HEK293 (cell line): ENCODE results near the gene ENTREP3.

Experiments
- HOXA7 ChIP-seq: sonication (generic); formaldehyde crosslinking; IDR thresholded peaks from 2 replicates; pipeline ENCODE4 v1.8.1; 2022; ENCODE audit warnings: missing genetic modification reagents, borderline replicate concordance
- SALL2 ChIP-seq: fragments of 450-650 bp; formaldehyde crosslinking; IDR thresholded peaks from 2 replicates; pipeline ENCODE4 v1.5.0; 2017; ENCODE audit warnings: missing biosample characterization, mild to moderate bottlenecking, missing genetic modification characterization, borderline replicate concordance
- ZBTB20 ChIP-seq: fragments of 450-650 bp; formaldehyde crosslinking; IDR thresholded peaks from 2 replicates; pipeline ENCODE4 v1.5.1; 2016; ENCODE audit warnings: missing biosample characterization, missing genetic modification characterization
- ZNF114 ChIP-seq: fragments of 450-650 bp; formaldehyde crosslinking; IDR thresholded peaks from 2 replicates; pipeline ENCODE4 v1.5.0; 2017; ENCODE audit warnings: missing biosample characterization, missing genetic modification characterization
- ZNF146 ChIP-seq: fragments of 450-650 bp; formaldehyde crosslinking; IDR thresholded peaks from 2 replicates; pipeline ENCODE4 v1.5.1; 2016; ENCODE audit warnings: missing biosample characterization, missing genetic modification characterization
- ZNF501 ChIP-seq: fragments of 450-650 bp; formaldehyde crosslinking; IDR thresholded peaks from 2 replicates; pipeline ENCODE4 v1.5.1; 2016; ENCODE audit warnings: missing biosample characterization, missing genetic modification characterization
- ZNF530 ChIP-seq: fragments of 450-650 bp; formaldehyde crosslinking; IDR thresholded peaks from 2 replicates; pipeline ENCODE4 v1.5.1; 2016; ENCODE audit warnings: low read depth, missing biosample characterization, missing genetic modification characterization
- ZNF660 ChIP-seq: fragments of 450-650 bp; IDR thresholded peaks from 2 replicates; pipeline ENCODE4 v1.5.1; 2018; ENCODE audit warnings: missing biosample characterization, mild to moderate bottlenecking, missing genetic modification characterization
- ZNF677 ChIP-seq: fragments of 450-650 bp; IDR thresholded peaks from 2 replicates; pipeline ENCODE4 v1.5.0; 2018; ENCODE audit warnings: missing biosample characterization, mild to moderate bottlenecking, missing genetic modification characterization, moderate library complexity
- TF ChIP-seq, protein P1 (sequence below): fragments of 450-650 bp; formaldehyde crosslinking; IDR thresholded peaks from 2 replicates; pipeline ENCODE4 v1.5.1; 2016; ENCODE audit warnings: missing biosample characterization, missing genetic modification characterization
- TF ChIP-seq, protein P2 (sequence below): fragments of 450-650 bp; formaldehyde crosslinking; IDR thresholded peaks from 2 replicates; pipeline ENCODE4 v1.5.1; 2016; ENCODE audit warnings: missing biosample characterization, missing genetic modification characterization
- TF ChIP-seq, protein P3 (sequence below): fragments of 450-650 bp; formaldehyde crosslinking; IDR thresholded peaks from 2 replicates; pipeline ENCODE4 v1.5.1; 2016; ENCODE audit warnings: missing biosample characterization, missing genetic modification characterization
- TF ChIP-seq, protein P4 (sequence below): fragments of 450-650 bp; formaldehyde crosslinking; IDR thresholded peaks from 2 replicates; pipeline ENCODE4 v1.5.1; 2016; ENCODE audit warnings: missing biosample characterization, missing genetic modification characterization, borderline replicate concordance
- TF ChIP-seq, protein P5 (sequence below): fragments of 450-650 bp; formaldehyde crosslinking; optimal IDR thresholded peaks from 2 replicates; pipeline ENCODE3; 2016; ENCODE audit warnings: missing biosample characterization, mild to moderate bottlenecking, missing genetic modification characterization
- TF ChIP-seq, protein P6 (sequence below): fragments of 450-650 bp; formaldehyde crosslinking; IDR thresholded peaks from 2 replicates; pipeline ENCODE4 v1.5.1; 2016; ENCODE audit warnings: missing biosample characterization, missing genetic modification characterization
- TF ChIP-seq, protein P7 (sequence below): fragments of 450-650 bp; formaldehyde crosslinking; IDR thresholded peaks from 2 replicates; pipeline ENCODE4 v1.5.1; 2017; ENCODE audit warnings: missing biosample characterization, mild to moderate bottlenecking, missing genetic modification characterization, moderate library complexity
- TF ChIP-seq, protein P8 (sequence below): fragments of 450-650 bp; formaldehyde crosslinking; IDR thresholded peaks from 2 replicates; pipeline ENCODE4 v1.5.1; 2016; ENCODE audit warnings: missing biosample characterization, missing genetic modification characterization
- TF ChIP-seq, protein P9 (sequence below): fragments of 450-650 bp; formaldehyde crosslinking; IDR thresholded peaks from 2 replicates; pipeline ENCODE4 v1.5.1; 2017; ENCODE audit warnings: missing biosample characterization, missing genetic modification characterization

Gene ENTREP3

DNA sequence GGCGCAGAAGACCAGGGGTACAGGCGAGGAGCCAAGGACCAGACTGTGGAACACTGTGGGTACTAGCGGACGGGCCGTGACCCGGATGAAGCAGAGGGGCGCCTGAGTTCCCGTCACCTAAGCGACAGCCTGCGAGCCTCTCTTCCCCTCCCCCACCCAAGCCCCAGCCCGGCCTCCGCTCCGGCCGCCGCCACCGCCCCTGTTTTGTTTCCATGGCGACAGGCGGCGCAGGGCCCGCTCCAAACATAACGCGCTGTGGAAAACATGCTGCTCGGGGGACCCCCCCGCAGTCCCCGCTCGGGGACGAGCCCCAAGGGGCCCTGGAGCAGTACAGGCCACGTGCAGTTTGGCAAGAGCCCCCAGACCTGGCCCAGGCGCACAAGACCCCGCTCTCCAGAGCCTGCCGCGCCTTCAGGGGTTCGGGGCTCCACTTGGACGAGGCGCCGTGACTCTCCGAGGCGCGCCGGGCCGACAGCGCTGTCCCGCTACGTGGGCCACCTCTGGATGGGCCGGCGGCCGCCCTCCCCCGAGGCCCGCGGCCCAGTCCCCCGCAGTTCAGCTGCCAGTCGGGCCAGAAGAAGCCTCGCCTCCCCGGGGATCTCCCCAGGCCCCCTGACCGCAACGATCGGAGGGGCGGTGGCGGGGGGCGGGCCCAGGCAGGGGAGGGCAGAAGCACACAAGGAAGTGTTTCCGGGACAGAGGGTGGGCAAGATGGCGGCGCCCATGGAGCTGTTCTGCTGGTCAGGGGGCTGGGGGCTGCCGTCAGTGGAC, 46.6 kb downstream of the ENTREP3 start, which contains the start of gene MTX1 (continued):
- TF ChIP-seq ZNF146 (tag by site-specific recombination) (no peak; the same call in 1 of the 2 replicates), ZNF530 (tag by site-specific recombination) (no peak), ZNF660 (no peak; the same call in 1 of the 2 replicates), HOXA7 (CRISPR knock-in tag) (no peak), ZNF114 (tag by site-specific recombination) (no peak), ZNF501 (peak; percentile 56), ZNF677 (no peak), ZBTB20 (tag by site-specific recombination) (peak; percentile 87), SALL2 (tag by site-specific recombination) (no peak)
- TF ChIP-seq, protein P1, sequence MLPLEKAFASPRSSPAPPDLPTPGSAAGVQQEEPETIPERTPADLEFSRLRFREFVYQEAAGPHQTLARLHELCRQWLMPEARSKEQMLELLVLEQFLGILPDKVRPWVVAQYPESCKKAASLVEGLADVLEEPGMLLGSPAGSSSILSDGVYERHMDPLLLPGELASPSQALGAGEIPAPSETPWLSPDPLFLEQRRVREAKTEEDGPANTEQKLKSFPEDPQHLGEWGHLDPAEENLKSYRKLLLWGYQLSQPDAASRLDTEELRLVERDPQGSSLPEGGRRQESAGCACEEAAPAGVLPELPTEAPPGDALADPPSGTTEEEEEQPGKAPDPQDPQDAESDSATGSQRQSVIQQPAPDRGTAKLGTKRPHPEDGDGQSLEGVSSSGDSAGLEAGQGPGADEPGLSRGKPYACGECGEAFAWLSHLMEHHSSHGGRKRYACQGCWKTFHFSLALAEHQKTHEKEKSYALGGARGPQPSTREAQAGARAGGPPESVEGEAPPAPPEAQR (tag by site-specific recombination), result no peak
- TF ChIP-seq, protein P2, sequence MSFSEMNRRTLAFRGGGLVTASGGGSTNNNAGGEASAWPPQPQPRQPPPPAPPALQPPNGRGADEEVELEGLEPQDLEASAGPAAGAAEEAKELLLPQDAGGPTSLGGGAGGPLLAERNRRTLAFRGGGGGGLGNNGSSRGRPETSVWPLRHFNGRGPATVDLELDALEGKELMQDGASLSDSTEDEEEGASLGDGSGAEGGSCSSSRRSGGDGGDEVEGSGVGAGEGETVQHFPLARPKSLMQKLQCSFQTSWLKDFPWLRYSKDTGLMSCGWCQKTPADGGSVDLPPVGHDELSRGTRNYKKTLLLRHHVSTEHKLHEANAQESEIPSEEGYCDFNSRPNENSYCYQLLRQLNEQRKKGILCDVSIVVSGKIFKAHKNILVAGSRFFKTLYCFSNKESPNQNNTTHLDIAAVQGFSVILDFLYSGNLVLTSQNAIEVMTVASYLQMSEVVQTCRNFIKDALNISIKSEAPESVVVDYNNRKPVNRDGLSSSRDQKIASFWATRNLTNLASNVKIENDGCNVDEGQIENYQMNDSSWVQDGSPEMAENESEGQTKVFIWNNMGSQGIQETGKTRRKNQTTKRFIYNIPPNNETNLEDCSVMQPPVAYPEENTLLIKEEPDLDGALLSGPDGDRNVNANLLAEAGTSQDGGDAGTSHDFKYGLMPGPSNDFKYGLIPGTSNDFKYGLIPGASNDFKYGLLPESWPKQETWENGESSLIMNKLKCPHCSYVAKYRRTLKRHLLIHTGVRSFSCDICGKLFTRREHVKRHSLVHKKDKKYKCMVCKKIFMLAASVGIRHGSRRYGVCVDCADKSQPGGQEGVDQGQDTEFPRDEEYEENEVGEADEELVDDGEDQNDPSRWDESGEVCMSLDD (tag by site-specific recombination), result peak; percentile 99
- TF ChIP-seq, protein P3, sequence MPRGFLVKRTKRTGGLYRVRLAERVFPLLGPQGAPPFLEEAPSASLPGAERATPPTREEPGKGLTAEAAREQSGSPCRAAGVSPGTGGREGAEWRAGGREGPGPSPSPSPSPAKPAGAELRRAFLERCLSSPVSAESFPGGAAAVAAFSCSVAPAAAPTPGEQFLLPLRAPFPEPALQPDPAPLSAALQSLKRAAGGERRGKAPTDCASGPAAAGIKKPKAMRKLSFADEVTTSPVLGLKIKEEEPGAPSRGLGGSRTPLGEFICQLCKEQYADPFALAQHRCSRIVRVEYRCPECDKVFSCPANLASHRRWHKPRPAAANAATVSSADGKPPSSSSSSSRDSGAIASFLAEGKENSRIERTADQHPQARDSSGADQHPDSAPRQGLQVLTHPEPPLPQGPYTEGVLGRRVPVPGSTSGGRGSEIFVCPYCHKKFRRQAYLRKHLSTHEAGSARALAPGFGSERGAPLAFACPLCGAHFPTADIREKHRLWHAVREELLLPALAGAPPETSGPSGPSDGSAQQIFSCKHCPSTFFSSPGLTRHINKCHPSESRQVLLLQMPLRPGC (tag by site-specific recombination), result no peak
- TF ChIP-seq, protein P4, sequence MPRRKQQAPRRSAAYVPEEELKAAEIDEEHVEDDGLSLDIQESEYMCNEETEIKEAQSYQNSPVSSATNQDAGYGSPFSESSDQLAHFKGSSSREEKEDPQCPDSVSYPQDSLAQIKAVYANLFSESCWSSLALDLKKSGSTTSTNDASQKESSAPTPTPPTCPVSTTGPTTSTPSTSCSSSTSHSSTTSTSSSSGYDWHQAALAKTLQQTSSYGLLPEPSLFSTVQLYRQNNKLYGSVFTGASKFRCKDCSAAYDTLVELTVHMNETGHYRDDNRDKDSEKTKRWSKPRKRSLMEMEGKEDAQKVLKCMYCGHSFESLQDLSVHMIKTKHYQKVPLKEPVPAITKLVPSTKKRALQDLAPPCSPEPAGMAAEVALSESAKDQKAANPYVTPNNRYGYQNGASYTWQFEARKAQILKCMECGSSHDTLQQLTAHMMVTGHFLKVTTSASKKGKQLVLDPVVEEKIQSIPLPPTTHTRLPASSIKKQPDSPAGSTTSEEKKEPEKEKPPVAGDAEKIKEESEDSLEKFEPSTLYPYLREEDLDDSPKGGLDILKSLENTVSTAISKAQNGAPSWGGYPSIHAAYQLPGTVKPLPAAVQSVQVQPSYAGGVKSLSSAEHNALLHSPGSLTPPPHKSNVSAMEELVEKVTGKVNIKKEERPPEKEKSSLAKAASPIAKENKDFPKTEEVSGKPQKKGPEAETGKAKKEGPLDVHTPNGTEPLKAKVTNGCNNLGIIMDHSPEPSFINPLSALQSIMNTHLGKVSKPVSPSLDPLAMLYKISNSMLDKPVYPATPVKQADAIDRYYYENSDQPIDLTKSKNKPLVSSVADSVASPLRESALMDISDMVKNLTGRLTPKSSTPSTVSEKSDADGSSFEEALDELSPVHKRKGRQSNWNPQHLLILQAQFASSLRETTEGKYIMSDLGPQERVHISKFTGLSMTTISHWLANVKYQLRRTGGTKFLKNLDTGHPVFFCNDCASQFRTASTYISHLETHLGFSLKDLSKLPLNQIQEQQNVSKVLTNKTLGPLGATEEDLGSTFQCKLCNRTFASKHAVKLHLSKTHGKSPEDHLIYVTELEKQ (tag by site-specific recombination), result no peak
- TF ChIP-seq, protein P5, sequence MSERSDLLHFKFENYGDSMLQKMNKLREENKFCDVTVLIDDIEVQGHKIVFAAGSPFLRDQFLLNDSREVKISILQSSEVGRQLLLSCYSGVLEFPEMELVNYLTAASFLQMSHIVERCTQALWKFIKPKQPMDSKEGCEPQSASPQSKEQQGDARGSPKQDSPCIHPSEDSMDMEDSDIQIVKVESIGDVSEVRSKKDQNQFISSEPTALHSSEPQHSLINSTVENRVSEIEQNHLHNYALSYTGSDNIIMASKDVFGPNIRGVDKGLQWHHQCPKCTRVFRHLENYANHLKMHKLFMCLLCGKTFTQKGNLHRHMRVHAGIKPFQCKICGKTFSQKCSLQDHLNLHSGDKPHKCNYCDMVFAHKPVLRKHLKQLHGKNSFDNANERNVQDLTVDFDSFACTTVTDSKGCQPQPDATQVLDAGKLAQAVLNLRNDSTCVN (tag by site-specific recombination), result peak; percentile 94
- TF ChIP-seq, protein P6, sequence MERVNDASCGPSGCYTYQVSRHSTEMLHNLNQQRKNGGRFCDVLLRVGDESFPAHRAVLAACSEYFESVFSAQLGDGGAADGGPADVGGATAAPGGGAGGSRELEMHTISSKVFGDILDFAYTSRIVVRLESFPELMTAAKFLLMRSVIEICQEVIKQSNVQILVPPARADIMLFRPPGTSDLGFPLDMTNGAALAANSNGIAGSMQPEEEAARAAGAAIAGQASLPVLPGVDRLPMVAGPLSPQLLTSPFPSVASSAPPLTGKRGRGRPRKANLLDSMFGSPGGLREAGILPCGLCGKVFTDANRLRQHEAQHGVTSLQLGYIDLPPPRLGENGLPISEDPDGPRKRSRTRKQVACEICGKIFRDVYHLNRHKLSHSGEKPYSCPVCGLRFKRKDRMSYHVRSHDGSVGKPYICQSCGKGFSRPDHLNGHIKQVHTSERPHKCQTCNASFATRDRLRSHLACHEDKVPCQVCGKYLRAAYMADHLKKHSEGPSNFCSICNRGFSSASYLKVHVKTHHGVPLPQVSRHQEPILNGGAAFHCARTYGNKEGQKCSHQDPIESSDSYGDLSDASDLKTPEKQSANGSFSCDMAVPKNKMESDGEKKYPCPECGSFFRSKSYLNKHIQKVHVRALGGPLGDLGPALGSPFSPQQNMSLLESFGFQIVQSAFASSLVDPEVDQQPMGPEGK (tag by site-specific recombination), result peak; percentile 91
- TF ChIP-seq, protein P7, sequence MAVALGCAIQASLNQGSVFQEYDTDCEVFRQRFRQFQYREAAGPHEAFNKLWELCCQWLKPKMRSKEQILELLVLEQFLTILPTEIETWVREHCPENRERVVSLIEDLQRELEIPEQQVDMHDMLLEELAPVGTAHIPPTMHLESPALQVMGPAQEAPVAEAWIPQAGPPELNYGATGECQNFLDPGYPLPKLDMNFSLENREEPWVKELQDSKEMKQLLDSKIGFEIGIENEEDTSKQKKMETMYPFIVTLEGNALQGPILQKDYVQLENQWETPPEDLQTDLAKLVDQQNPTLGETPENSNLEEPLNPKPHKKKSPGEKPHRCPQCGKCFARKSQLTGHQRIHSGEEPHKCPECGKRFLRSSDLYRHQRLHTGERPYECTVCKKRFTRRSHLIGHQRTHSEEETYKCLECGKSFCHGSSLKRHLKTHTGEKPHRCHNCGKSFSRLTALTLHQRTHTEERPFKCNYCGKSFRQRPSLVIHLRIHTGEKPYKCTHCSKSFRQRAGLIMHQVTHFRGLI (tag by site-specific recombination), result peak; percentile 31; the same call in 1 of the 2 replicates
- TF ChIP-seq, protein P8, sequence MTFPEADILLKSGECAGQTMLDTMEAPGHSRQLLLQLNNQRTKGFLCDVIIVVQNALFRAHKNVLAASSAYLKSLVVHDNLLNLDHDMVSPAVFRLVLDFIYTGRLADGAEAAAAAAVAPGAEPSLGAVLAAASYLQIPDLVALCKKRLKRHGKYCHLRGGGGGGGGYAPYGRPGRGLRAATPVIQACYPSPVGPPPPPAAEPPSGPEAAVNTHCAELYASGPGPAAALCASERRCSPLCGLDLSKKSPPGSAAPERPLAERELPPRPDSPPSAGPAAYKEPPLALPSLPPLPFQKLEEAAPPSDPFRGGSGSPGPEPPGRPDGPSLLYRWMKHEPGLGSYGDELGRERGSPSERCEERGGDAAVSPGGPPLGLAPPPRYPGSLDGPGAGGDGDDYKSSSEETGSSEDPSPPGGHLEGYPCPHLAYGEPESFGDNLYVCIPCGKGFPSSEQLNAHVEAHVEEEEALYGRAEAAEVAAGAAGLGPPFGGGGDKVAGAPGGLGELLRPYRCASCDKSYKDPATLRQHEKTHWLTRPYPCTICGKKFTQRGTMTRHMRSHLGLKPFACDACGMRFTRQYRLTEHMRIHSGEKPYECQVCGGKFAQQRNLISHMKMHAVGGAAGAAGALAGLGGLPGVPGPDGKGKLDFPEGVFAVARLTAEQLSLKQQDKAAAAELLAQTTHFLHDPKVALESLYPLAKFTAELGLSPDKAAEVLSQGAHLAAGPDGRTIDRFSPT (tag by site-specific recombination), result no peak
- TF ChIP-seq, protein P9, sequence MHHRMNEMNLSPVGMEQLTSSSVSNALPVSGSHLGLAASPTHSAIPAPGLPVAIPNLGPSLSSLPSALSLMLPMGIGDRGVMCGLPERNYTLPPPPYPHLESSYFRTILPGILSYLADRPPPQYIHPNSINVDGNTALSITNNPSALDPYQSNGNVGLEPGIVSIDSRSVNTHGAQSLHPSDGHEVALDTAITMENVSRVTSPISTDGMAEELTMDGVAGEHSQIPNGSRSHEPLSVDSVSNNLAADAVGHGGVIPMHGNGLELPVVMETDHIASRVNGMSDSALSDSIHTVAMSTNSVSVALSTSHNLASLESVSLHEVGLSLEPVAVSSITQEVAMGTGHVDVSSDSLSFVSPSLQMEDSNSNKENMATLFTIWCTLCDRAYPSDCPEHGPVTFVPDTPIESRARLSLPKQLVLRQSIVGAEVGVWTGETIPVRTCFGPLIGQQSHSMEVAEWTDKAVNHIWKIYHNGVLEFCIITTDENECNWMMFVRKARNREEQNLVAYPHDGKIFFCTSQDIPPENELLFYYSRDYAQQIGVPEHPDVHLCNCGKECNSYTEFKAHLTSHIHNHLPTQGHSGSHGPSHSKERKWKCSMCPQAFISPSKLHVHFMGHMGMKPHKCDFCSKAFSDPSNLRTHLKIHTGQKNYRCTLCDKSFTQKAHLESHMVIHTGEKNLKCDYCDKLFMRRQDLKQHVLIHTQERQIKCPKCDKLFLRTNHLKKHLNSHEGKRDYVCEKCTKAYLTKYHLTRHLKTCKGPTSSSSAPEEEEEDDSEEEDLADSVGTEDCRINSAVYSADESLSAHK (tag by site-specific recombination), result peak; percentile 33; the same call in 1 of the 2 replicates
